Left cardiac atrium (tissue), 4 donors: ENCODE results near the gene KCNIP4. TPM values are rescaled to one million over a fixed set of nuclear protein-coding genes. Genes with fewer than 3 reads are reported as not detected.

ENCODE experiments used
- ATAC-seq, 2 donors: fragments of 200-7000 bp; cut with Tn5 transposase; one replicate each; pipeline ENCODE4 v1.9.1; 2020; ENCODE audit warnings: mild to moderate bottlenecking in 2 of 2, moderate library complexity in 2 of 2
- DNase-seq: peaks from one replicate; pipeline ENCODE4 v3.0.0-alpha.2; 2020
- intact Hi-C, 2 donors: fragments of 100-400 bp; cut with DNase I; formaldehyde crosslinking; loops; one replicate each; pipeline versions ENCODE4 v1.14.1 to v1.15.1; 2022 to 2023
- total RNA-seq, 2 donors: library from RNA; stranded (reverse); fragmentation: NEBNext Ultra II Directional; extraction: Animal tissue kit (Norgen Biotek cat#: 25700); gene quantifications; one replicate each; pipeline ENCODE4 v1.2.1, GENCODE V29; 2021
- donor health status: DM: no; HTN: yes; CAD: no.
- donor health status: DM: no; HTN: yes; CAD: no; lungs with severe emphysema.
- donor health status: DM: yes; HTN: yes; CAD: no.
- donor health status: Dilated cardiomyopathy.

KCNIP4 gene
- total RNA-seq, 2 donors from 2014 or later = not detected

DNA sequence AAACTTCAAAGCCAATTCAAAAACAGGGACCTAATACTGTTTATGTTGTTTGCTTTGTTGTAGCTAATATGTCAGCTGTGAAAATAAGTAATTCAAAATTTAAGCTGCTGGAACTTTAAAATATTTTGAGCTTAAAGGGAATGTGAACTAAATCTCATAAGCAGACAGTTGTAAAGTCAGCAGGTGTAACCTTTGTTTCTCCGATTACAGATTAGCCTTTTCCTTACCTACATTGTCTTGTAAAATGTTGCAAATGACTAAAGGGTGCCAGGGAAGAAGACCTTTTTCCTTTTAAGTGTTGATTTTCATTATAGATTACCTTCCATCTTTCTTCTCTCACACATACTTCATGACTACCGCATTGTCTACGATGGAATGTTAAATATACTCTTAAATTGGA is 405.1 kb downstream of the KCNIP4 start:
- intact Hi-C loops = no loop called here
- DNase-seq (no peak), ATAC-seq (no peak)

- DNase-seq (no peak), ATAC-seq (no peak)
- intact Hi-C loops = no loop called here
Observed at GRCh38 chr4:21535898-21536297, 412.7 kb downstream of the KCNIP4 start.

GRCh38 chr4:21531048-21531447 is 417.5 kb downstream of the KCNIP4 start:
- no peak for DNase-seq
- no peak for ATAC-seq
- intact Hi-C loops = no loop called here

GRCh38 chr4:21529214-21529613 is 419.4 kb downstream of the KCNIP4 start:
- ATAC-seq = no peak
- intact Hi-C loops = no loop called here
- DNase-seq = no peak

GRCh38 chr4:21522296-21522695 is 426.3 kb downstream of the KCNIP4 start:
- intact Hi-C loops = no loop called here
- ATAC-seq (no peak), DNase-seq (no peak)

GRCh38 chr4:21517126-21517859 is 431.3 kb downstream of the KCNIP4 start:
- DNase-seq (no peak), ATAC-seq (no peak)
- intact Hi-C loops = no loop called here

GRCh38 chr4:21514022-21514694 is 434.4 kb downstream of the KCNIP4 start:
- intact Hi-C loops = loop anchor here (5.0 kb wide), 1 partner anchor 253 kb away; no protein-coding TSS in a partner anchor
- DNase-seq (no peak), ATAC-seq (no peak)

GRCh38 chr4:21512353-21512752 is 436.2 kb downstream of the KCNIP4 start:
- intact Hi-C loops = loop anchor here (5.0 kb wide), 1 partner anchor 255 kb away; no protein-coding TSS in a partner anchor
- ATAC-seq = no peak
- DNase-seq = no peak

DNA sequence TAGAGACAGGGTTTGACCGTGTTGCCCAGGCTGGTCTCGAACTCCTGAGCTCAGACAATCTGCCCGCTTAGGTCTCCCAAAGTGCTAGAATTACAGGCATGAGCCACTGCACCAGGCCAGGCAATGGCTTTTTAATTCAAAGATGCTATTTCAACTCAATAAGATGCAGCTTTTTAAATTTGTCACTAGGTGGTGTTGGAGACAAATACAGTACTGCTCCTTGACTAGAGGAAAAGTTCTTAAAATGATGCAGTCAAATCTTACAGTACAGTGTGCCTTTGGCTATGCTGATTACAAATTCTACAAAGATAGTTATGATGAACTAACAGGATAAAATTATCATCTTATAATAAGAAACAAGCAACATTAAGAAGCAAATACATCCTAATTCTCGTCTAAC is 441.1 kb downstream of the KCNIP4 start:
- ATAC-seq (no peak), DNase-seq (no peak)
- intact Hi-C loops = no loop called here

DNA sequence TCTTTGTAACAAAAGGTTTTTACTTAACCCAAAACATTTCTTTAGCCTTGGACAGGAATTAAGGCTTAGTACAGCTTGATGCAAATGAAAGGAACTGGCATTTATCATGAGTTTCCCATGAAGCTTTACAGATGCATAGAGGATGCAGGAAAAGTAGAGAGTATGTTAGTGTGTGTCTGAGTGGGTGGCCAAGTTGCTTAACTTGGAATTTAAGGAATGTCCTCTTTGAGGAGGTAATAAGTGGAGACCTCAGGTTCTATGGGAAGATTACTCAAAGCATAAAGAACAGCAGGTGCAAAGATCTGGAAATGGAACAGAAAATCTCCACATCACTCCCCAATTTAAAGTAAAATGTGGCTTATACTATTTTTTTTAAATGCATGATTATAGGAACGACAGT is 457.9 kb downstream of the KCNIP4 start:
- no peak for ATAC-seq
- intact Hi-C loops = no loop called here
- DNase-seq = no peak

- DNase-seq (no peak), ATAC-seq (no peak)
- intact Hi-C loops = no loop called here
Observed at GRCh38 chr4:21476757-21477156, 471.8 kb downstream of the KCNIP4 start.

DNA sequence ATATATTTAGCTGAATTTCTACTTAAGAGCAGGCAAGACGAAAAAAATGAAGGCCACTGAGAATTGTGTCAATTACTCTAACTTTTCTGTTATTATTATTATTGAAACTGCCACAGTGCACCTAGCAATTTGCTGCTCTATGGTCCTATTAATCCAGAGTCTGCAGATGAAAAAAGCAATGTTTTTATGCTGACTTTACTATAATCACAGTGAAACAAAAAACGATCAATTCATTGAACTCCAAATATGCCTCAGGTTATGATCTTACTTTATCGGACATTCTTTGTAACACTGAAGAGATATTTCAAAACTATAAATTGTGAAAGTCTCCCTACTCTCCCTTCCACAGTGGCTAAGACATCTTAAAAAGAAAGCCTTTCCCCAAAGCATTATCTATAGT is 474.4 kb downstream of the KCNIP4 start:
- ATAC-seq (no peak), DNase-seq (no peak)
- intact Hi-C loops = no loop called here

- ATAC-seq = no peak
- no peak for DNase-seq
- intact Hi-C loops = no loop called here
Observed at GRCh38 chr4:21470535-21470934, 478.0 kb downstream of the KCNIP4 start.

- DNase-seq = no peak
- ATAC-seq = no peak
- intact Hi-C loops = no loop called here
Observed at GRCh38 chr4:21469438-21470300, 478.9 kb downstream of the KCNIP4 start.

DNA sequence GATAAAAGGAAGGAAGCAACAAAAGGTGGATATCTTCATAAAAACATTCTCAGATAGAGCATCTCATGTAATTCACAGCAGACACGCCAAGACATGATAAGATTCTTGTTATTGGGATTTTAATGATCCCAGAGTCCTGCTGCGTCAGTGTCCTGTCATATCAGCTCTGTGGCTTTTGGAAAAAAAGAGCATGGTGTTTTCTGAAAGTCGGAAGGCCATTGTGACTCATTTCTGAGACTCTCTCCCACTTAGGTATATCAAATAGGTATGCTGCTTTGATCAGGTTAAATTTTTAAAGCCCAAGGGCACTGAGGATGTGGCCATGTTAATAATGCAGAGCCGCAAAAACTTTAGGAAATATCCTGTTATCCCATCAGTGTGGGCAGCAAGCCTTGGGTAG is 481.0 kb downstream of the KCNIP4 start:
- DNase-seq (no peak), ATAC-seq (no peak)
- intact Hi-C loops = no loop called here

DNA sequence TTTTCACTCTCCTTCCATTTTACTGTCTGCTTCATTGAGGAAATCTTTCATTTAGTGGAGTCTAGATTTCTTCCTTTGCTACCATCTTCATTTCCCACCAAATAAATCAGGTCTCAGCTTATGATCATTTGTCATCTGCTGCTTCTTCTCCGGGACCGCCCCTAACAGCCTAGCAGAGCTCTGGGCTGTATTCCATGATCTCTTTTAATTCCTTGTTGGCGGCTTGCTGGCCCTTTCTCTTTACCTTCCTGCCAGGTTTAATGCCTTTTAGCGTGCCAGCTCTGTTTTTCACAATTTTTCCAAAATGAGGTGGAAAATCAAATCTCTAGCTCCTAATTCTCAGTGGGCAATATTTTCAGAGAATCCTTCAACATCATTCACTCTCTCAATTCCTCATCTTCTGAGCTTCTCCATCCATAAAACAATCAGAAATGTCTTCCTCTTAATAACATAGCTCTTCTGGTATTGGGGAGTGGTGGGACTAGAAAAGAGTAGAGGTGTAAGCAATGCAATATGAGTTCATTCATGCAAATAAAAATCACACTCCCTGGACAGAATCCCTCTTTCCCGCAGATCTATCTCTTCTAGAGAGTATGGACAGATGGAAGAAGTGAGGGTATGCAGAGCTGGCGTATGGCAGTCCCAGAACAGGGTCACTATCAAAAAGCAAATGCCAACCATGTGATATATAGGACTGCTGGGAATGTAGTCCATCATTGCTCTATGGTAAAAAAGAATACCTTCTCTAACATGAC is 491.3 kb downstream of the KCNIP4 start:
- ATAC-seq = no peak
- no peak for DNase-seq
- intact Hi-C loops = no loop called here

GRCh38 chr4:21454831-21455230 is 493.7 kb downstream of the KCNIP4 start:
- ATAC-seq (no peak), DNase-seq (no peak)
- intact Hi-C loops = no loop called here

GRCh38 chr4:21454201-21454600 is 494.4 kb downstream of the KCNIP4 start:
- DNase-seq (no peak), ATAC-seq (no peak)
- intact Hi-C loops = no loop called here

DNA sequence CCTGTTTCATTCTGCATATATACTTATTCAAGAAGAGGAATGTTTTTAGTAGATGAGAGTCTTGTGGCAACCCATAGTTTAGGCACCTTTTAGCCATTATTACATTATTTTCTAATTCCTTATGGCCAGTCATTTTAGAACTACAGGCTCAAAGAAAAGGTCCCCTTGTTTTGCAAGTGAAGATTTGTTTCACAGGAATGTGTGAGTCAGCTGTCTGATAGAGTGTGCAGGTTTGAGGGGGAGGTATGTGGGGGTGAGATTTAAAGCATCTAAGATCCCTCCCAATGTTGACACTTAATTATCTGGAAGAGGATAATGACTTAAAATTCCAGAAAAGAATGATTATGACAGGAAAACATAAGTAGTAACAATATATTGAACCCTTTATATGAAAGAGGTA is 495.6 kb downstream of the KCNIP4 start:
- no peak for ATAC-seq
- intact Hi-C loops = no loop called here

More for the DNA sequence above, 495.6 kb downstream of the KCNIP4 start:
- no peak for DNase-seq
